Upper lobe of right lung (tissue), 1 donor: ENCODE data around the gene KCNK15. TPM values are rescaled to one million over a fixed set of nuclear protein-coding genes. Genes with fewer than 3 reads are reported as not detected.
A peak's percentile ranks its signal among the peaks of the same experiment; 100 is the strongest.

ENCODE experiments used
- ATAC-seq: fragments of 200-7000 bp; cut with Tn5 transposase; one replicate; pipeline ENCODE4 v1.9.1; 2020; ENCODE audit warnings: mild to moderate bottlenecking, moderate library complexity
- DNase-seq: peaks from one replicate; pipeline ENCODE4 v3.0.0-alpha.2; 2020
- H3K27ac ChIP-seq: fragments of 200-600 bp; one replicate; pipeline ENCODE4 v1.8.0; 2022
- H3K27me3 ChIP-seq: fragments of 200-600 bp; one replicate; pipeline ENCODE4 v1.8.0; 2022; ENCODE audit warnings: mild to moderate bottlenecking
- H3K36me3 ChIP-seq: fragments of 200-600 bp; one replicate; pipeline ENCODE4 v1.8.0; 2022
- H3K4me1 ChIP-seq: fragments of 200-600 bp; one replicate; pipeline ENCODE4 v1.8.0; 2022
- H3K4me3 ChIP-seq: fragments of 200-600 bp; one replicate; pipeline ENCODE4 v1.8.0; 2022; ENCODE audit warnings: mild to moderate bottlenecking
- H3K9me3 ChIP-seq: fragments of 200-600 bp; one replicate; pipeline ENCODE4 v1.8.0; 2022
- intact Hi-C: fragments of 100-400 bp; cut with DNase I; formaldehyde crosslinking; loops from one replicate; pipeline ENCODE4 v1.11.0; 2022
- total RNA-seq: library from RNA; stranded (reverse); fragmentation: NEBNext Ultra II Directional; extraction: Animal tissue kit (Norgen Biotek cat#: 25700); gene quantifications from one replicate; pipeline ENCODE4 v1.2.1, GENCODE V29; 2021
- TF ChIP-seq, protein P1 (sequence below): fragments of 200-600 bp; IDR thresholded peaks from one replicate; pipeline ENCODE4 v1.8.0; 2022; ENCODE audit warnings: antibody characterized with exemption
- donor health status: DM: no; HTN: yes; CAD: no; lungs with severe emphysema.

The KCNK15 gene
- total RNA-seq, 1 donor from 2014 or later = 1.1 TPM

DNA sequence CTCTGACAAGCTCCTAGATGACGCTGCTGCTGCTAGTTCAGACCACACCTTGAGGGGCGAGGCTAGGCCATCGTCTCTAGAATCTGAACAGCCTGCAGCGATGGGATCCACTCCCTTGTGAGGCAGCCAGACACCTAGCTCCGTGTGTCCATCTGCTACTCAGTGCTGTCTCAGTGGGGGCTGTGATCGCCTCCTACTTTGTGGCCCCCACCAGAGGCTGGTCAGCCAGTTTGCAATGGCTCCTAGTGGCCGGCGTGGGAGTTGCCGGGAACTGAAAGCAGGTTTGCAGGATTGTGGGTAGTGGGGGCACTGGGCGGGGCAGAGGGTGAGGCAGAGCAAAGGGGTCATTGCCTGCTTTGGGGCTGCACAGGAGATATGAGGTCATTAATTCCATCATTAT lies 27.7 kb upstream of the KCNK15 start:
- DNase-seq (no peak), ATAC-seq (no peak)
- intact Hi-C loops = no loop called here
- Histone ChIP-seq H3K27ac (peak overlapping the region; percentile 86), H3K9me3 (no peaks in the 10 kb centered on the region), H3K27me3 (no peaks in the 10 kb centered on the region), H3K36me3 (no peaks in the 10 kb centered on the region), H3K4me1 (peaks cover 21% of the 10 kb centered on the region), H3K4me3 (peak overlapping the region; percentile 8)
- TF ChIP-seq, protein P1, sequence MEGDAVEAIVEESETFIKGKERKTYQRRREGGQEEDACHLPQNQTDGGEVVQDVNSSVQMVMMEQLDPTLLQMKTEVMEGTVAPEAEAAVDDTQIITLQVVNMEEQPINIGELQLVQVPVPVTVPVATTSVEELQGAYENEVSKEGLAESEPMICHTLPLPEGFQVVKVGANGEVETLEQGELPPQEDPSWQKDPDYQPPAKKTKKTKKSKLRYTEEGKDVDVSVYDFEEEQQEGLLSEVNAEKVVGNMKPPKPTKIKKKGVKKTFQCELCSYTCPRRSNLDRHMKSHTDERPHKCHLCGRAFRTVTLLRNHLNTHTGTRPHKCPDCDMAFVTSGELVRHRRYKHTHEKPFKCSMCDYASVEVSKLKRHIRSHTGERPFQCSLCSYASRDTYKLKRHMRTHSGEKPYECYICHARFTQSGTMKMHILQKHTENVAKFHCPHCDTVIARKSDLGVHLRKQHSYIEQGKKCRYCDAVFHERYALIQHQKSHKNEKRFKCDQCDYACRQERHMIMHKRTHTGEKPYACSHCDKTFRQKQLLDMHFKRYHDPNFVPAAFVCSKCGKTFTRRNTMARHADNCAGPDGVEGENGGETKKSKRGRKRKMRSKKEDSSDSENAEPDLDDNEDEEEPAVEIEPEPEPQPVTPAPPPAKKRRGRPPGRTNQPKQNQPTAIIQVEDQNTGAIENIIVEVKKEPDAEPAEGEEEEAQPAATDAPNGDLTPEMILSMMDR = peak; percentile 23

DNA sequence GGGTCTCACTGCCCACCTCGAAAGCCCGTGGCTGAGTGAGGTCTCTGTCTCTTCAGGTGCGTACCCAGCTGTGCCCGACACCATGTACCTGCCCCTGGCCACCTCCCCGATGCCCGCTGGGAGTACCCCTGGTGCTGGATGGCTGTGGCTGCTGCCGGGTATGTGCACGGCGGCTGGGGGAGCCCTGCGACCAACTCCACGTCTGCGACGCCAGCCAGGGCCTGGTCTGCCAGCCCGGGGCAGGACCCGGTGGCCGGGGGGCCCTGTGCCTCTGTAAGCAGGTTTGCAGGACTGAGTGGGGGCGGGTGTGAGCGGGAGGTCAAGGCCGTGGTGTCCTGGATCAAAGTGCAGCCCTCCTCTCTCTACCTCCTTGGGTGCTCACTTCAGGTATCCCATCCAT lies 25.8 kb upstream of the KCNK15 start:
- intact Hi-C loops = no loop called here
- no peaks in the 10 kb centered on the region for H3K27me3 ChIP-seq
- no peaks in the 10 kb centered on the region for H3K36me3 ChIP-seq
- H3K27ac ChIP-seq = peak overlapping the region; percentile 60
- DNase-seq (no peak), ATAC-seq (no peak)
- H3K9me3 ChIP-seq = no peaks in the 10 kb centered on the region
- TF ChIP-seq, protein P1 = no peak
- no peak overlapping the region for H3K4me3 ChIP-seq
- peaks cover 8% of the 10 kb centered on the region for H3K4me1 ChIP-seq

DNA sequence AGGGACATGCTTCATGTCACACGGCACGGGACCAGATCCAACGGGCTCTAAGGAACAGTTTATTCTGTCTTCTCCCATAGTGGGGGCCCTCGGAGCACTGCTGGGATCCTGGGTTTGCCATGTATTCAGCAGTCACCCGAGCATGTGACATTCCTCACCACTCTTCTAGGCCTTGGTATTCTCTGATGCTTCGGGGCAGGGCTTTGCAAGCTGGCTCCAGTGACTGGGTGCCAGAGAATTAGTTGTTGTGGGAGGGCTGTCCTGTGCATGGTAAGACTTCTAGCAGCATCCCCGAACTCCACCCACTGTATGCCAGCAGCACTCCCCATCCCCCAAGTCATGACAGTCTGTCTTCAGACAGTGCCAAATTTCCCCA lies 25.1 kb upstream of the KCNK15 start:
- TF ChIP-seq, protein P1 = no peak
- no peaks in the 10 kb centered on the region for H3K27me3 ChIP-seq
- intact Hi-C loops = no loop called here
- no peaks in the 10 kb centered on the region for H3K36me3 ChIP-seq
- ATAC-seq (peak; percentile 49), DNase-seq (no peak)
- H3K9me3 ChIP-seq = no peaks in the 10 kb centered on the region
- H3K27ac ChIP-seq = peak overlapping the region; percentile 60
- peaks cover 6% of the 10 kb centered on the region for H3K4me1 ChIP-seq
- H3K4me3 ChIP-seq = no peak overlapping the region

- Histone ChIP-seq H3K4me1 (peaks cover 6% of the 10 kb centered on the region), H3K27ac (peak overlapping the region; percentile 60)
- DNase-seq = peak; percentile 80
These were observed 24.5 kb upstream of the KCNK15 start for GRCh38 chr20:44720997-44721784.

GRCh38 chr20:44721785-44722054 lies 23.9 kb upstream of the KCNK15 start:
- TF ChIP-seq, protein P1 = no peak
- Histone ChIP-seq H3K9me3 (no peaks in the 10 kb centered on the region), H3K36me3 (no peaks in the 10 kb centered on the region), H3K4me3 (no peak overlapping the region), H3K27me3 (no peaks in the 10 kb centered on the region), H3K4me1 (peaks cover 6% of the 10 kb centered on the region), H3K27ac (peak overlapping the region; percentile 60)
- DNase-seq = no peak
- intact Hi-C loops = no loop called here
- no peak for ATAC-seq

More at GRCh38 chr20:44720997-44721784, 24.5 kb upstream of the KCNK15 start:
- H3K27me3 ChIP-seq = no peaks in the 10 kb centered on the region
- TF ChIP-seq, protein P1 = no peak
- no peaks in the 10 kb centered on the region for H3K9me3 ChIP-seq
- no peak overlapping the region for H3K4me3 ChIP-seq
- intact Hi-C loops = no loop called here
- ATAC-seq = peak; percentile 62
- no peaks in the 10 kb centered on the region for H3K36me3 ChIP-seq

- TF ChIP-seq, protein P1 = no peak
- DNase-seq (no peak), ATAC-seq (no peak)
- H3K27me3 ChIP-seq = no peaks in the 10 kb centered on the region
- no peaks in the 10 kb centered on the region for H3K36me3 ChIP-seq
- H3K27ac ChIP-seq = no peak overlapping the region
- H3K4me1 ChIP-seq = peaks cover 6% of the 10 kb centered on the region
- no peaks in the 10 kb centered on the region for H3K9me3 ChIP-seq
- no peak overlapping the region for H3K4me3 ChIP-seq
- intact Hi-C loops = no loop called here
These were observed 22.7 kb upstream of the KCNK15 start for GRCh38 chr20:44722990-44723389.
